GM12873 (cell line): ENCODE results near the gene PCSK2.

Source experiments
- CTCF ChIP-seq: IDR thresholded peaks from 2 replicates; pipeline ENCODE4 v1.5.1; 2012; ENCODE audit warnings: low read depth, mild to moderate bottlenecking, moderate library complexity, low read length, control low read depth; ENCODE audit not compliant: insufficient read depth; ENCODE audit errors: missing control alignments

The PCSK2 gene

GRCh38 chr20:17530716-17531664 lies 304.1 kb downstream of the PCSK2 start, which contains the start of gene BFSP1:
Gene BFSP1 (minus strand): TSS chr20:17531379. CDS start chr20:17531329, 50 bp downstream.
- TF ChIP-seq CTCF: no peak

- TF ChIP-seq CTCF: no peak
These were observed 304.8 kb downstream of the PCSK2 start for GRCh38 chr20:17531665-17532025.

- no peak for TF ChIP-seq CTCF
These were observed 306.6 kb downstream of the PCSK2 start for GRCh38 chr20:17533396-17533795.

- no peak for TF ChIP-seq CTCF
These were observed 307.2 kb downstream of the PCSK2 start for GRCh38 chr20:17534077-17534476.
